OCI-LY3 (cell line): Measurements from ENCODE around the gene ACOX1.

Source experiments
- H2AFZ ChIP-seq: fragments of 200-600, 300-600 bp; shearing (Covaris generic); 2 replicates; pipeline ENCODE4 v1.6.0; 2014; ENCODE audit warnings: antibody characterized with exemption, low read depth, low read length
- H3K27ac ChIP-seq: fragments of 200-600, 300-600 bp; sonication (generic); 2 replicates; pipeline ENCODE4 v1.5.1; 2014; ENCODE audit warnings: mild to moderate bottlenecking, low read length, moderate library complexity, mixed read lengths
- H3K27me3 ChIP-seq: fragments of 200-600, 300-600 bp; sonication (generic); 2 replicates; pipeline ENCODE4 v1.6.1; 2014; ENCODE audit warnings: low read depth, low read length, mixed read lengths
- H3K36me3 ChIP-seq: fragments of 200-600, 300-600 bp; sonication (generic); replicated peaks from 2 replicates; pipeline ENCODE3; 2014; ENCODE audit warnings: low read depth, low read length, mixed read lengths
- H3K4me1 ChIP-seq: fragments of 300-600, 200-600 bp; sonication (generic); 2 replicates; pipeline ENCODE4 v1.6.1; 2014; ENCODE audit warnings: low read length, mixed read lengths
- H3K4me2 ChIP-seq: fragments of 200-600, 300-600 bp; sonication (generic); 2 replicates; pipeline ENCODE4 v1.6.1; 2014; ENCODE audit warnings: low read length, mixed read lengths
- H3K4me3 ChIP-seq: fragments of 300-600, 200-600 bp; sonication (generic); 2 replicates; pipeline ENCODE4 v1.5.1; 2014; ENCODE audit warnings: antibody characterized with exemption, mild to moderate bottlenecking, low read length, moderate library complexity
- H3K79me2 ChIP-seq: fragments of 300-600, 200-600 bp; shearing (Covaris generic); 2 replicates; pipeline ENCODE4 v1.6.1; 2014; ENCODE audit warnings: mild to moderate bottlenecking, low read length, mixed read lengths
- H3K9ac ChIP-seq: fragments of 300-600, 200-600 bp; shearing (Covaris generic); 2 replicates; pipeline ENCODE4 v1.6.0; 2014; ENCODE audit warnings: mild to moderate bottlenecking, low read length, moderate library complexity
- H3K9me3 ChIP-seq: fragments of 200-600, 300-600 bp; shearing (Covaris generic); 2 replicates; pipeline ENCODE4 v1.6.1; 2014; ENCODE audit warnings: low read length, mixed read lengths; ENCODE audit not compliant: insufficient read depth
- H4K20me1 ChIP-seq: fragments of 200-600, 300-600 bp; sonication (generic); 2 replicates; pipeline ENCODE4 v1.6.1; 2016; ENCODE audit warnings: low read length, mixed read lengths; ENCODE audit not compliant: insufficient read depth
- EZH2phosphoT487 ChIP-seq: fragments of 200-600 bp; shearing (Covaris generic); IDR thresholded peaks from 2 replicates; pipeline ENCODE4 v1.6.1; 2018; ENCODE audit warnings: antibody characterized with exemption, mixed run types, low read depth
- TF ChIP-seq, protein P1 (sequence below): fragments of 200-600, 300-600 bp; sonication (generic); IDR thresholded peaks from 2 replicates; pipeline ENCODE4 v1.5.1; 2014; ENCODE audit warnings: antibody characterized with exemption, low read length, low read depth

Gene ACOX1

DNA sequence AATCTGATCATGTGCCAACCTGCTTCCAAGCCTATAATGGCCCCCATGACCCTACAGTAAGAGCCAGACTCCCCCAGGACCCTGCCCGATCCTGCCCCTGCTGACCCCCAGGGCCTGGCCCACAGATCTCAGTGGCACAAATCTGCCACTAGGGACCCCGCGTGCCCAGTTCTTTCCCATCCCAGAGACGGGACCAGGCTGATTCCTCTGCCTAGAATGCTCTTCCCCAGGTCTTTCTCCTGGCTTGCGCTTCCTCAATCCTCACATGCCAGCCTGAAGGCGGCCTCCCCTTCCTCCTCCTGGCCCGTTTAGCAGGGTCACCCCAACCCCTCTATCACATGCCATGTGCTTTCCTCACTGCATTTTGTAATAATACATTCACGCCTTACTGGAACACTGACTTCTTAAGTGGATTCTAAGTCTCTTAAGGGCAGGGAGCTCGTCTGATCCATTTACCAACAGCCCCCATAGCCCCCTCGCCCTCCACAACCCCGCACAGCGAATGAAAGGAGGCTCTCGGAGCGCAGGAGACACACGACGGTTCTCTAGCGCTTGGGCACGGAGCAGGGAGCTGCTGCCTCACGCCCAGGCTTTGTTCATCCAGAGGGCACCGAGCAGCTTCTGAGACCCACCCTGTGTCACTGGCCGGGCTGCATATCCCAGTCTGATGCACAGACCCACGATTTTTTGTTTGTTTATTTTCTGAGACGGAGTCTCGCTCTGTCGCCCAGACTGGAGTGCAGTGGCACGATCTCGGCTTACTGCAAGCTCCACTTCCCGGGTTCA lies 83.4 kb downstream of the ACOX1 start:
- Histone ChIP-seq H3K27me3 (no peaks in the 10 kb centered on the region), H3K4me2 (peak overlapping the region; percentile 94), H4K20me1 (no peaks in the 10 kb centered on the region), H3K79me2 (peaks cover 38% of the 10 kb centered on the region), H3K9ac (peak overlapping the region; percentile 73), H3K4me3 (peak overlapping the region; percentile 90), H3K4me1 (peaks cover 15% of the 10 kb centered on the region), H3K9me3 (no peaks in the 10 kb centered on the region), H2AFZ (no peak overlapping the region), H3K36me3 (peaks cover 5% of the 10 kb centered on the region), H3K27ac (0 out of 2 replicates have a peak overlapping the region, but pooled peaks have one; percentile 22)
- TF ChIP-seq, protein P1, sequence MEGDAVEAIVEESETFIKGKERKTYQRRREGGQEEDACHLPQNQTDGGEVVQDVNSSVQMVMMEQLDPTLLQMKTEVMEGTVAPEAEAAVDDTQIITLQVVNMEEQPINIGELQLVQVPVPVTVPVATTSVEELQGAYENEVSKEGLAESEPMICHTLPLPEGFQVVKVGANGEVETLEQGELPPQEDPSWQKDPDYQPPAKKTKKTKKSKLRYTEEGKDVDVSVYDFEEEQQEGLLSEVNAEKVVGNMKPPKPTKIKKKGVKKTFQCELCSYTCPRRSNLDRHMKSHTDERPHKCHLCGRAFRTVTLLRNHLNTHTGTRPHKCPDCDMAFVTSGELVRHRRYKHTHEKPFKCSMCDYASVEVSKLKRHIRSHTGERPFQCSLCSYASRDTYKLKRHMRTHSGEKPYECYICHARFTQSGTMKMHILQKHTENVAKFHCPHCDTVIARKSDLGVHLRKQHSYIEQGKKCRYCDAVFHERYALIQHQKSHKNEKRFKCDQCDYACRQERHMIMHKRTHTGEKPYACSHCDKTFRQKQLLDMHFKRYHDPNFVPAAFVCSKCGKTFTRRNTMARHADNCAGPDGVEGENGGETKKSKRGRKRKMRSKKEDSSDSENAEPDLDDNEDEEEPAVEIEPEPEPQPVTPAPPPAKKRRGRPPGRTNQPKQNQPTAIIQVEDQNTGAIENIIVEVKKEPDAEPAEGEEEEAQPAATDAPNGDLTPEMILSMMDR: peak; percentile 35
- TF ChIP-seq EZH2phosphoT487: no peak

DNA sequence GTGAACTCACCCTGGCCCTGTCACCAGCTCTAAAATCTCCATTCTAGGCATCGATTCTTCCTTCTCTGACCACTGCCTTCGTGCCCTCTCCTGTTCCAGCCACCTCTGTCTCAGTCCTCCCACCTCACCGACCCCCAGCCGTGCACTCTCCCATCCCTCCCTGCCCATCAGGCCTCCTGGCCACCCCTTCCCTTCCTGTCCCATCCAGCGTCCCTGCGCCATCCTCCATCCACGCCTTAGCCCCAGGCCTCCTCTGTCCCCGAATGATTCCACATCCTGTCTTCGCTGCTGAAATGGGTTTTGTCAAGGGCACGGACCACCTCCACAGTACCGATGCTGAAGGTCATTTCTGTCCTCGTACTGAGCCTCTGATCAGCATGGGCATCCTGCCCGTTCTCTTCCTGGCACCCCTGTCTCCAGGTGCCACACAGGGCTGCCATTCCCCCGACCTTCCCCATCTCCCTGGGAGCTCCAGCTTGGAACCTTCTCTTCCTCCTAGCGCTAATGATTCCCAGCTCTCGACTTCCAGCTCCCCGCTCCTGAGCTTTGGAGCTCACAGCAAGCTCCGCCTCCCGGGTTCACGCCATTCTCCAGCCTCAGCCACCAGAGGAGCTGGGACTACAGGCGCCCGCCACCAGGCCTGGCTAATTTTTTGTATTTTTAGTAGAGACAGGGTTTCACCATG lies 84.8 kb downstream of the ACOX1 start:
- H3K4me3 ChIP-seq: no peak overlapping the region
- no peaks in the 10 kb centered on the region for H3K27me3 ChIP-seq
- no peak overlapping the region for H3K4me2 ChIP-seq
- H4K20me1 ChIP-seq: no peaks in the 10 kb centered on the region
- H3K4me1 ChIP-seq: peaks cover 15% of the 10 kb centered on the region
- H2AFZ ChIP-seq: no peak overlapping the region
- H3K9ac ChIP-seq: no peak overlapping the region
- peaks cover 38% of the 10 kb centered on the region for H3K79me2 ChIP-seq
- H3K27ac ChIP-seq: no peak overlapping the region
- no peak for TF ChIP-seq EZH2phosphoT487
- TF ChIP-seq, protein P1: no peak
- no peaks in the 10 kb centered on the region for H3K9me3 ChIP-seq
- H3K36me3 ChIP-seq: peaks cover 5% of the 10 kb centered on the region

DNA sequence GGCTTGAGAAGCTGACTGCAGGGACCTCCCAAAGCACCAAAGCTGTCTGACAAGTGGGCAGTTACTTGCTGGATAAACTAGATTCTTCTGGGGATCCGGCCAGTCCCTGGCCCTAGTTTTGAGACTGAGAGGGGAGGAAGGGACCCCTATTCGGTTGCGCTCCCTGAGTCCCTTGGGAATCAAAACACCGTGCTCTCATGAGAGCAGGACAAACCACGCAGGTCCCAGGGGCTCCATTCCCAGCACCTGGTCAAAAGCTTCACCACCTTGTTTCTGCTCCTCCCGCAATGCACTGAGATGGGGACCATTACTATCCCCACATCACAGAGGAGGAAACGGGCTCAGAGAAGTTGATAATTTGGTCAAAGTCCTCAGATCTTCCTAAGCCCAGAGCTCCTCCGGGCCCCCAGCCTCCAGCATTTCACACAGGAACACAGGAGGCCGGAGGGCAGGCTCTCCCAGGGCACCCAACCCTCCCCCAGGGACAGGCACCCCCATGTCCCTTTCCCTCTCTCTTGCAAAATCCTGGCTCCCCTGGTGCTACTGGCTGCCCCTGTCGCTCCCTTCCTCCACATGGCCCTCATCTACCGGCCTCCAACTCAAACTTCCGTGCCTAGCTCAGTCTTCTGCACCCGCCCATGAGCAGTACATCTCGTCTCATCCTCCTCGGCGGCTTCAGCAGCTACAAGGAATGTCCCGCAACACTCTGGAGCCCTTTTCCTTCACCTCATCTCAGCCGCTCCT lies 85.5 kb downstream of the ACOX1 start:
- no peak for TF ChIP-seq EZH2phosphoT487
- TF ChIP-seq, protein P1: no peak
- no peaks in the 10 kb centered on the region for H3K27me3 ChIP-seq
- H3K79me2 ChIP-seq: peaks cover 38% of the 10 kb centered on the region
- H2AFZ ChIP-seq: no peak overlapping the region
- no peak overlapping the region for H3K9ac ChIP-seq
- no peak overlapping the region for H3K4me3 ChIP-seq
- no peaks in the 10 kb centered on the region for H4K20me1 ChIP-seq
- H3K9me3 ChIP-seq: no peaks in the 10 kb centered on the region
- no peak overlapping the region for H3K27ac ChIP-seq
- H3K4me1 ChIP-seq: peaks cover 15% of the 10 kb centered on the region
- peaks cover 6% of the 10 kb centered on the region for H3K36me3 ChIP-seq
- H3K4me2 ChIP-seq: no peak overlapping the region

DNA sequence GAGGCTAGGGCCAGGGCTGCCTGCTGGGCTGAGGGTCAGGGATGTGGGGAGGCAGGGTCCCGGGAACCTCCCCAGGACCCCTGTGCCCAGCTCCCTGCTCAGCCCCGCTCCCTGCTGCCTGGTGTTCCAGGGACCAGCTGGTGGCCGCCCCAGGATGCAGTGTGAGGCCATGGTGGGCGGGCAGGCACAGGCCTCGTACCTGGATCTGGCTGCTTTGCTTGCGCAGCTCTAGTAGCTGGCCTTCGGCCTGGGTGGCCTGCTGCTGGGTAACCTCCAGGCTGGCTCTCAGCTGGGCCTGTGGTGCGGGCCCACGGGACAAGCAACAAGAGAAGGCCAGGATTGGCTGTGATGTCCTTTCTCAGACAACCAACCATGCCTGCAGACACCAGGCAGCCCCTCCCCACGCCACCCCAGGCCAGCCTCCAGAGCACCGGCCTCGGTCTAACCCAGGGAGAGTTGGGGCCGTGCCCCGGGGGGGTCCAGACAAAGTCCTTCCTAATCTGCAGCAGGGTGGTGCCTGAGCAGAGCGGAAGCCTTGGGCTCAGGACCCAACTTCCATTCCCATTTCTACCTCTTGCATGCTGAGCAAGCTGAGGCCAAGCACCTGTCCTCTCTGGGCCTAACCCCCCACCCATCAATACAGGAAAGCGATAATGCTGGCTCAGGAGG lies 86.3 kb downstream of the ACOX1 start:
- H3K27ac ChIP-seq: no peak overlapping the region
- peaks cover 8% of the 10 kb centered on the region for H3K36me3 ChIP-seq
- TF ChIP-seq, protein P1: no peak
- TF ChIP-seq EZH2phosphoT487: no peak

More for the DNA sequence above, 86.3 kb downstream of the ACOX1 start:
- H3K4me3 ChIP-seq: no peak overlapping the region
- H3K9me3 ChIP-seq: no peaks in the 10 kb centered on the region
- H3K9ac ChIP-seq: no peak overlapping the region
- no peak overlapping the region for H2AFZ ChIP-seq
- H4K20me1 ChIP-seq: no peaks in the 10 kb centered on the region
- no peaks in the 10 kb centered on the region for H3K27me3 ChIP-seq
- no peak overlapping the region for H3K4me2 ChIP-seq
- peaks cover 38% of the 10 kb centered on the region for H3K79me2 ChIP-seq
- peaks cover 15% of the 10 kb centered on the region for H3K4me1 ChIP-seq
